ENCODE results near the gene BOK.
A peak's percentile ranks its signal among the peaks of the same experiment; 100 is the strongest.

Gene BOK

DNA sequence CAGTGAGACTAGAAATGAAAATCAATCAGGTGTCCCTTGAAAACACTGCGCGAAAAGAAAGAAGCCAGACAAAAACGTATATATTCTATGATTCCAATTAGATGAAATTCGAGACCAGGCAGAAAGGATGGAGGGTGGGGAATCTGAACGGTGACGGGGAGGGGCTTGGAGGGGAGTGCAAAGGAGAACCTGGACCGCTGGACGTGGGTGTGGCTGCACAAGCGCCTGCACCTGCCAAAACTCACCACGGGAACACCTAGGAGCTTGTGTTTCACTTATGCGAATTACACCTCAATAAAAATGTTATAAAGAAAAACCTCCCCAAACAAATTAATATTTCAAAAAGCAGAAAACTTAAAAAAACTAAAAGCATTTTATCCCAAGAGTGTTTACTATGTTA is 56.5 kb downstream of the BOK start:
- TF ChIP-seq, protein P1, sequence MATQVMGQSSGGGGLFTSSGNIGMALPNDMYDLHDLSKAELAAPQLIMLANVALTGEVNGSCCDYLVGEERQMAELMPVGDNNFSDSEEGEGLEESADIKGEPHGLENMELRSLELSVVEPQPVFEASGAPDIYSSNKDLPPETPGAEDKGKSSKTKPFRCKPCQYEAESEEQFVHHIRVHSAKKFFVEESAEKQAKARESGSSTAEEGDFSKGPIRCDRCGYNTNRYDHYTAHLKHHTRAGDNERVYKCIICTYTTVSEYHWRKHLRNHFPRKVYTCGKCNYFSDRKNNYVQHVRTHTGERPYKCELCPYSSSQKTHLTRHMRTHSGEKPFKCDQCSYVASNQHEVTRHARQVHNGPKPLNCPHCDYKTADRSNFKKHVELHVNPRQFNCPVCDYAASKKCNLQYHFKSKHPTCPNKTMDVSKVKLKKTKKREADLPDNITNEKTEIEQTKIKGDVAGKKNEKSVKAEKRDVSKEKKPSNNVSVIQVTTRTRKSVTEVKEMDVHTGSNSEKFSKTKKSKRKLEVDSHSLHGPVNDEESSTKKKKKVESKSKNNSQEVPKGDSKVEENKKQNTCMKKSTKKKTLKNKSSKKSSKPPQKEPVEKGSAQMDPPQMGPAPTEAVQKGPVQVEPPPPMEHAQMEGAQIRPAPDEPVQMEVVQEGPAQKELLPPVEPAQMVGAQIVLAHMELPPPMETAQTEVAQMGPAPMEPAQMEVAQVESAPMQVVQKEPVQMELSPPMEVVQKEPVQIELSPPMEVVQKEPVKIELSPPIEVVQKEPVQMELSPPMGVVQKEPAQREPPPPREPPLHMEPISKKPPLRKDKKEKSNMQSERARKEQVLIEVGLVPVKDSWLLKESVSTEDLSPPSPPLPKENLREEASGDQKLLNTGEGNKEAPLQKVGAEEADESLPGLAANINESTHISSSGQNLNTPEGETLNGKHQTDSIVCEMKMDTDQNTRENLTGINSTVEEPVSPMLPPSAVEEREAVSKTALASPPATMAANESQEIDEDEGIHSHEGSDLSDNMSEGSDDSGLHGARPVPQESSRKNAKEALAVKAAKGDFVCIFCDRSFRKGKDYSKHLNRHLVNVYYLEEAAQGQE (IDR thresholded peaks at IDR 0.05; ENCODE audit: insufficient read depth in 1 of 2, low read depth in 2 of 2, low read length in 2 of 2): no peak
- TF ChIP-seq TAF1 (IDR thresholded peaks at IDR 0.05; ENCODE audit: borderline replicate concordance, insufficient read depth, low read length) (no peak), POLR2AphosphoS5 (IDR thresholded peaks at IDR 0.05; ENCODE audit: low read depth, low read length) (no peak), FOXP2 (optimal IDR thresholded peaks at IDR 0.05; ENCODE audit: borderline replicate concordance, extremely low read depth, extremely low read length, insufficient read depth) (no peak), SIN3A (IDR thresholded peaks at IDR 0.05; ENCODE audit: borderline replicate concordance, insufficient read depth, low read length) (no peak)

DNA sequence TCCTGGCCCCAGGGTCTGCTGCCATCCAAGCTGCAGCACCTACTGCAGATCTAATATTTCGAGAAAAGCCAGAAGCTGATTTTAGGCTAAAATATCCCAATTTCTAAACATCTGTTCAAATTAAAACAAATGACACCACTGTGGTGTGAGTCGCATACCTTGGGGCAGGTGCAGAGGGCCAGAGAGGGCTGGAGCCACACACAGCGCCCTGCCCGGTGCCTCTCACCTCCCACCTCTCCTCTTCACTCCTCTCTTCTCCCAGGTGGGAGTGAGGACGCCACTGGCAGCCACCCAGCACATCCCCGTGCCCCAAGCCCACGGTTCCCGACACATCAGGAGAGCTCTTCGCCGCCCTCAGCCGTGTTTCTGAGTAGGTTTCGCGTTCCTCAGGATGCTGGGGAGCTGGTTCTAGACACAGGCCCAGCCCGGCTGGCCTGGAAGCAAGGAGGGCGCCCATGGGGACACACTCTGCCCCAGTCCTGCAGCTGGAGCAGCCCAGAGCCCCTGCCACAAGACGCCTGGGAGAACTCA is 57.0 kb downstream of the BOK start:
- TF ChIP-seq POLR2AphosphoS5 (IDR thresholded peaks at IDR 0.05; ENCODE audit: low read depth, low read length) (no peak), FOXP2 (optimal IDR thresholded peaks at IDR 0.05; ENCODE audit: borderline replicate concordance, extremely low read depth, extremely low read length, insufficient read depth) (no peak), TAF1 (IDR thresholded peaks at IDR 0.05; ENCODE audit: borderline replicate concordance, insufficient read depth, low read length) (no peak), SIN3A (IDR thresholded peaks at IDR 0.05; ENCODE audit: borderline replicate concordance, insufficient read depth, low read length) (no peak)
- TF ChIP-seq, protein P1 (IDR thresholded peaks at IDR 0.05; ENCODE audit: insufficient read depth in 1 of 2, low read depth in 2 of 2, low read length in 2 of 2): no peak

DNA sequence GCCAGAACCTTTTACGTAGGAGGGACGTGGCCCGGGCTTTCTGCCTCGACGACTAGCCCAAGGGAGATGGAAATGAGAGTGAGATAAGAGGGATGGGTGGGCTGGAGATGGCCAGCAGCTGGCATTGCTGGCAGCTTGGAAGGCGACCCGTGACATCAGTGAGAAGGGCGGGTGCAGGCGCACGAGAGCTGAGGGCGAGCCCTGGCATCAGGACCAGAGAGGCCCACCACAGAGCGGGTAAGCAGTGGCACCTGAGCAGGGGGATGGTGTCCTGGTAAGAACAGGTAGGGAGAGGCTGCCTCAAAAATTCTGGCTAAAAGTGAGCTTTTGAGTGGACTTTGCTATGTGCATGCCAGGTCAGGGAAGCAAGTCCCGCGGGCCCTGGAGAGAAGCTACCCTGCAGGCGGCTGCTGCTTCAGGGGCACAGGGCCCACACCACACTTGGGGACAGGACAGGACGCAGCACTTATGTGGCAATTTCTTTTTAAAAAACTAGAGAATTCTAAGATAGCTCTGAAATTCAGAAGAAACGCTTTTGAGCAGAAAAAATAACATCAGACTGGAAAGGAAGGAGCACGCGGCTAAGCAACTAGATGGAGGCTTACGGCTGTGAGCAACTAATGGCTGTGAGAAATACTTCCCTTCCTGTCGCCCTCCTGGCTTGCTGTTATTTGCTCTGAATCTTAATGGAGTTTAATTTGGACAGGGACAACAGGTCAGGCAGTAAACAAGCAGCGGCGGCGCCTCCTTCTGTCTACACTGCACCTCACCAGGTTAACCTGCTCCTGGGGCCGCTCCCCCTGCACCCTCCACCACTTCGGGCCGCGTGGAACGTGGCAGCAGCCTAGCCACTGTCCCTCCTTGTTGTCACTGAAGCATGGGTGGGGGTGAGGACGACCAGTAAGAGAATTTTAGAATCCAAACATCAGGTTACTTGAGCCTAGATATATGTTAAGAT is 57.9 kb downstream of the BOK start:
- TF ChIP-seq TAF1 (IDR thresholded peaks at IDR 0.05; ENCODE audit: borderline replicate concordance, insufficient read depth, low read length) (no peak), FOXP2 (optimal IDR thresholded peaks at IDR 0.05; ENCODE audit: borderline replicate concordance, extremely low read depth, extremely low read length, insufficient read depth) (no peak)
- TF ChIP-seq, protein P1 (IDR thresholded peaks at IDR 0.05; ENCODE audit: insufficient read depth in 1 of 2, low read depth in 2 of 2, low read length in 2 of 2): no peak

DNA sequence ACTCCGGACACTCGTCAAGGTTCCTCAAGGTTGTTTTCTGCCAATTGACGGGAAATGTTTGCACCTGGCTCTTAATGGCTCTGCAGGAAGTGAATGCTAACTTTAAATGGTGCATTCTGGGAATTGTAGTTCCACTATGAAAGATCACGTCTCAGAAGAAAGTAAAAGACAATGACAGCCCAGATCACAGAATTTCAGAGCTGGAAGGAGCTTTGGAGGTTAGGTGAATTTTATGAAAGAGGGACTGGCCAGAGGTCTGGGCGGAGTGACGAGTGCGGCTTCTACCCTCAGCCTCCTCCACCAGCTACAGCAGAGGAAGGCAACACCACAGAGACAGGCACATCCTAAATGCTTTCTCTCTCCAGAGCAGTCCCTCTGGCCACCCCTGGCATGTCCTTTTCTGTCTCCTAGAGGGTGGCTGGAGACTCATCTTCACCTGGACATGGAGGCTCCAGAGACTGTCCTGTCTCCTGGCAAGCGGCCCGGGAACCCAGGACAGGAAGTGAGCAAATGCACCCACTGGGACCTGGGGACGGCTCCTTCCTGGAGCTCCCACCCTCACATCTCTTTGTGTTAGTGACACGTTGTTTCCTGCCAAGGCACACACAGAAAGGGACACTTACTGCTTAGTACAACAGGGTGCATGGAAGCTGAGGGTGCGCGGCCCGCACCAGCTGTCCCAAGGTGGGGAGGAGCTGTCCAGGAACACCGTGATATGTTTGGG is 59.0 kb downstream of the BOK start:
- TF ChIP-seq, protein P1 (IDR thresholded peaks at IDR 0.05; ENCODE audit: insufficient read depth in 1 of 2, low read depth in 2 of 2, low read length in 2 of 2): 0 out of 4 replicates have a peak, but pooled peaks have one; percentile 27 to 42
- no peak for TF ChIP-seq POLR2AphosphoS5 (IDR thresholded peaks at IDR 0.05; ENCODE audit: low read depth, low read length)
- no peak for TF ChIP-seq TAF1 (IDR thresholded peaks at IDR 0.05; ENCODE audit: borderline replicate concordance, insufficient read depth, low read length)
- TF ChIP-seq FOXP2 (optimal IDR thresholded peaks at IDR 0.05; ENCODE audit: borderline replicate concordance, extremely low read depth, extremely low read length, insufficient read depth): no peak
- no peak for TF ChIP-seq SIN3A (IDR thresholded peaks at IDR 0.05; ENCODE audit: borderline replicate concordance, insufficient read depth, low read length)
